Peyer's patch (tissue), 4 donors: Measurements from ENCODE around the gene JAM3.

ENCODE experiments used
- POLR2A ChIP-seq, 2 donors: fragments of 450-650 bp; IDR thresholded peaks; one replicate each; pipeline ENCODE4 v1.5.1; 2017; ENCODE audit warnings: antibody characterized with exemption in 2 of 2, mild to moderate bottlenecking in 2 of 2, moderate library complexity in 2 of 2
- TF ChIP-seq, protein P1 (sequence below), 6 experiments: fragments of 450-650 bp in 4 of 6; fragments of 200-600 bp in 2 of 6; sonication (generic) in 1 of 6; IDR thresholded peaks; one replicate each; pipeline ENCODE4 v1.5.1; 2017 to 2019; ENCODE audit warnings: antibody characterized with exemption in 6 of 6, mild to moderate bottlenecking in 3 of 6, moderate library complexity in 1 of 6

DNA sequence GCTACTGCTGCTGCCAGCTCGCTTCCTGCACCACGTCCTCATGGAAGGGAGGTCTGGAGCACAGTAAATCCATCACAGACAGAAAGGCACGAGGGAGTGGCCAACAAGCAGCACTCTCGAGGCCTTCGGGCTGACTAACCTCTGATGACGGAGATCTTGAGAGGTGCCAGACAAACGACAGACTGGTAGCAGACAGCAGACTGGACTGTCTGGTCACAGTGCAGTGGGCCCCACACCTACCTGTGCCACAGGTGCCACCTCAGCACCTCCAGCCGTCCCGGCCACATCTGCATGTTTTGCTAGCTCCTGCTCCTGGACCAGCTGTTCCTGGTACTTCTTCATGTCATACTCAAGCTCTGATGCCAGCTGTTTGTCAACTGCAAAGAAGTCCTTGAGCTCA lies 90.8 kb downstream of the JAM3 start:
- TF ChIP-seq, protein P1, sequence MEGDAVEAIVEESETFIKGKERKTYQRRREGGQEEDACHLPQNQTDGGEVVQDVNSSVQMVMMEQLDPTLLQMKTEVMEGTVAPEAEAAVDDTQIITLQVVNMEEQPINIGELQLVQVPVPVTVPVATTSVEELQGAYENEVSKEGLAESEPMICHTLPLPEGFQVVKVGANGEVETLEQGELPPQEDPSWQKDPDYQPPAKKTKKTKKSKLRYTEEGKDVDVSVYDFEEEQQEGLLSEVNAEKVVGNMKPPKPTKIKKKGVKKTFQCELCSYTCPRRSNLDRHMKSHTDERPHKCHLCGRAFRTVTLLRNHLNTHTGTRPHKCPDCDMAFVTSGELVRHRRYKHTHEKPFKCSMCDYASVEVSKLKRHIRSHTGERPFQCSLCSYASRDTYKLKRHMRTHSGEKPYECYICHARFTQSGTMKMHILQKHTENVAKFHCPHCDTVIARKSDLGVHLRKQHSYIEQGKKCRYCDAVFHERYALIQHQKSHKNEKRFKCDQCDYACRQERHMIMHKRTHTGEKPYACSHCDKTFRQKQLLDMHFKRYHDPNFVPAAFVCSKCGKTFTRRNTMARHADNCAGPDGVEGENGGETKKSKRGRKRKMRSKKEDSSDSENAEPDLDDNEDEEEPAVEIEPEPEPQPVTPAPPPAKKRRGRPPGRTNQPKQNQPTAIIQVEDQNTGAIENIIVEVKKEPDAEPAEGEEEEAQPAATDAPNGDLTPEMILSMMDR (IDR thresholded peaks at IDR 0.05): no peak
- no peak for TF ChIP-seq POLR2A (IDR thresholded peaks at IDR 0.05)
